Measurements from ENCODE around the gene TSTD1.

GRCh38 chr1:161020509-161021164 is 18.1 kb downstream of the TSTD1 start, which contains the start of gene F11R:
- TF ChIP-seq EP300 (IDR thresholded peaks at IDR 0.05; ENCODE audit: borderline replicate concordance in 1 of 2, low read depth in 2 of 2, low read length in 2 of 2) (no peak), MAX (IDR thresholded peaks at IDR 0.05) (no peak; the same call in 1 of the 2 replicates), CTCF (IDR thresholded peaks at IDR 0.05; ENCODE audit: control extremely low read depth in 1 of 3, insufficient read depth in 1 of 3, low read depth in 1 of 3, low read length in 3 of 3) (peak in 2 of 3 experiments; percentile 28 to 45; a peak in 2 of 4 replicates), ATF2 (IDR thresholded peaks at IDR 0.05; ENCODE audit: low read length) (no peak), GTF2F1 (IDR thresholded peaks at IDR 0.05; ENCODE audit: borderline replicate concordance, low read depth, low read length) (no peak)

All from H1 (cell line).